ENCODE results near the gene PKD1L1.

DNA sequence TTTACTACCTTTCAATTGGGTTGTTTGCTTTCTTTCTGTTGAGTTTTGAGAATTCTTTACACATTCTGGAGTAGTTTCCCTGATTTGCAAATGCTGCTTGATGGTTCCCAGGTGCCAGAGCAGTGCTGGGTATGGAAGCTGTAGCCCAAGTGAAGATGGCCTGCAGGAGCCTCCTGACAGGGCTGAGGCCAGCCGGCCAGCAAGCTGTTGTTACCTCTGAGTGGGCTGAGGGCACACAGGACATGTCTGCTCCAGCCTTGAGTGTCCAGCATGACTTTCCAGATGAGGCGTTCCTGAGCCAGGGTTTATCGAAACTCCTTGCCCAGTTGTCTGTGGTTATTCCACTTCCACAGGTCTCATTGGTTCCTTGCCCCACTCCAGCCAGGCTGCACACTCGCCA, 201.8 kb downstream of the PKD1L1 start:
- TF ChIP-seq POLR2A (IDR thresholded peaks at IDR 0.05) (no peak), POLR2AphosphoS5 (IDR thresholded peaks at IDR 0.05) (no peak), EP300 (IDR thresholded peaks at IDR 0.05) (no peak)
- TF ChIP-seq, protein P1, sequence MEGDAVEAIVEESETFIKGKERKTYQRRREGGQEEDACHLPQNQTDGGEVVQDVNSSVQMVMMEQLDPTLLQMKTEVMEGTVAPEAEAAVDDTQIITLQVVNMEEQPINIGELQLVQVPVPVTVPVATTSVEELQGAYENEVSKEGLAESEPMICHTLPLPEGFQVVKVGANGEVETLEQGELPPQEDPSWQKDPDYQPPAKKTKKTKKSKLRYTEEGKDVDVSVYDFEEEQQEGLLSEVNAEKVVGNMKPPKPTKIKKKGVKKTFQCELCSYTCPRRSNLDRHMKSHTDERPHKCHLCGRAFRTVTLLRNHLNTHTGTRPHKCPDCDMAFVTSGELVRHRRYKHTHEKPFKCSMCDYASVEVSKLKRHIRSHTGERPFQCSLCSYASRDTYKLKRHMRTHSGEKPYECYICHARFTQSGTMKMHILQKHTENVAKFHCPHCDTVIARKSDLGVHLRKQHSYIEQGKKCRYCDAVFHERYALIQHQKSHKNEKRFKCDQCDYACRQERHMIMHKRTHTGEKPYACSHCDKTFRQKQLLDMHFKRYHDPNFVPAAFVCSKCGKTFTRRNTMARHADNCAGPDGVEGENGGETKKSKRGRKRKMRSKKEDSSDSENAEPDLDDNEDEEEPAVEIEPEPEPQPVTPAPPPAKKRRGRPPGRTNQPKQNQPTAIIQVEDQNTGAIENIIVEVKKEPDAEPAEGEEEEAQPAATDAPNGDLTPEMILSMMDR (IDR thresholded peaks at IDR 0.05): no peak

Data from gastroesophageal sphincter (tissue), 3 donors.